IPS DF 19.7 (cell line): ENCODE results near the gene TNFRSF18.
"Not testable (repeated sequence)": the region's sequence is repeated elsewhere in the genome, so short reads cannot be mapped to it uniquely, and the experiment has no call there.

Source experiments
- DNase-seq: peaks from one replicate; pipeline ENCODE4 v3.0.0-alpha.2; 2013; ENCODE audit warnings: low read depth, low spot score

TNFRSF18 gene

DNA sequence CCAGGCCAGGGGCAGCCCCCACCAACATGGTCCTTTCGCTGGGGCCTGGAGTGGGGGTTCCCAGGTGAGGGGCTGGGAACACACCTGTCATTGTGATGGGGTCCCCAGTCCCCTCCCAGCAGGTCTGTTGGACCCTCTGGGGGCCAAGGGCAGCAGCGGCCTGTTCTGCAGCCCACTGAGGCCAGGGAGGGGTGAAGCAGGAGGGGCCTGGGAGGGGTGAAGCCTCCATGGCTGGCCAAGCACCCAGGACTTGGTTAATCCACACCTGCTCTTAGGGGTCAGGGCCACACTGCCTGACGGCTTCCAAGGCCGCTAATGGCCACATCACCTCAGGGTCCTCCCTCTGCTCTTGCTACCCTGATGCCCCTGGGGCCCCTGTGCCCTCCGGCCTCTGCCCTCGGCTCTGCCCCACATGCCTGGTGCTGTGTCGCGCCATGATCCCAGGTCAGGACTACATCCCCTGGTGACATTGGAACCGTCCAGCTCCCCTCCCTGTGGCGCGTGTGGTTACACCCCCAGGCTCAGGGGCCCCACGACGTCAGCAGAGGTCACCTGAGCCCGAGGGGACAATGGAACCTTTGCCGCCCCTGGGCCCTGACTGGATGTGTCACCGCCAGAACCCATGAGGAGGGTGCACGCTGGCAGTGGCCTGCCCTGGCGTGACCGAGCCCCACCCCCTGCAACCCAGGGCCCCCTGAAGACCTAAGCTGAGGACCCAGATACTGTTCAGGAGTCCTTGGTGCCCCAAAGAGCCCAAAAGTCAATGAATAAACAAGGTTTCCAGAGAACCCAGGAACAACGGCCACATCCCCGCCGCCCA is 7.0 kb downstream of the TNFRSF18 start:
- DNase-seq: no peak

DNA sequence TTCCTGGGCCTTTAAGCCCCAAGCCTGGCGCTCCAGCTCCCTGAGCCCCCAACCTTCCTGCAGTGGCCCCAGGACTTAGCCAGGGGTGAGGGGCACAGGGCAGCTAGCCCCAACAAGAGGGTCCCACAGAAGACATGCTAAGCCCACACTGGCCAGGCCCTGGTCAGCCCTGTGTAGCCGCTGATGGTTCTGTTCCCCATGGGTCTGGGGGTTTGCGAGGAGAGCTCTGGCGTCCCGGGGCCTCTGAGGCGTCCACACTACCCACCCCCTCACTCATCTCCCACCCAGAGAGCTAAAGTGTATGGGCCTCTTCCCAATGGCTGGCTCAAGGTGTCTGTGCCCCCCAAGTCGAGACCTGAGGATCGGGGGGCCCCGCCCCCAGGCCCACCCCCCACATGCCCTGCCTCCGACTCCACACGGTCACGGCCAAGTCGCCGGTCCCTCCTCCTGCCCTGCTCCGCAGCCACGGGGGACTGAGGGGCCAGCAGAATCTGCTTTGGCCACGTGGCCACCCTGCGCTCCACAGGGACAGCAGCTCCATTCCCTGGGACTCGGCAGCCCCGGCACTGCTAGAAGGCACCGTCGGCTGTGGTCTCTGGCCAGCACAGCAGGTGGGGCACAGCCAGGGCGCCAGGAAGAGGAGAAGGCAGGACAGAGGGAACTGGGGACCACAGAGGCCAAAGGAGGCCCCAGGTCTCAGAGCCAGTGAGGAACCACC is 7.8 kb downstream of the TNFRSF18 start:
- DNase-seq: no peak

DNA sequence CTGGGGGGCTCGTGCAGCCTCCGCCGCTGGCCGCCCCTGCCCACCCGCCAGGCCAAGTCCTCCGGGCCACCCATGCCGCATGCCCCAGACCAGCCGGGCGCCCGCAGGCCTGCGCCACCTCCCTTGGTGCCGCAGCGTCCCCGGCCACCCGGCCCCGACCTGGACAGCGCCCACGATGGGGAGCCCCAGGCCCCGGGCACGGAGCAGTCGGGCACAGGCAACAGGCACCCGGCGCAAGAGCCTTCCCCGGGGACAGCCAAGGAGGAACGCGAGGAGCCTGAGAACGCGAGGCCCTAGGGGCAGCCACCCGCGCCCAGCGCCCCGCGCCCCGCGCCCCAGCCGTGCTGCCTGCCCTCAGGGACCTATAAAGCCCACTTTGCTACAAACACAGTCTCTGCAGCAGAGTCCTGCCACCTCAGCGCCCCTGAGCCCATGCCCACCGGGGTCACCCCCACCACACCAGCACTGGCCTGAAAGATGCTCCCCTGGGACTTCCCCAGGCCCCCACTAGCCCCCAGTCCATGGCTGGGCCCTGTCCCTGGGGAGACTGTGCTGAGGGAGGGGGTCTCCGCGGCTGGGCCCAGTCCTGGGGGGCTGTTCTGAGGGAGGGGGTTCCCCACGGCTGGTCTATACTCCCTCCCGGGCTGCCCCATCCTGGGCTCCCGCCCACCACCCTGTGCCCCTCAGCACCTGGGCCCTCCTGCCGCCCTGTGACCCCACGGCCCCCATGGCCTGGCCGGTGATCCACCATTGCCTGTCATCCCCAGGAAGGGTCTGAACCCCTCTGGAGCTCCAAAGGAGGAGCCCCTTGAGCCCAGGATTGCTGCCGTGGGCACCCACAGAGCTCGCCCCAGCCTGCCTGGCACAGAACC is 8.6 kb downstream of the TNFRSF18 start:
- DNase-seq: no peak

DNA sequence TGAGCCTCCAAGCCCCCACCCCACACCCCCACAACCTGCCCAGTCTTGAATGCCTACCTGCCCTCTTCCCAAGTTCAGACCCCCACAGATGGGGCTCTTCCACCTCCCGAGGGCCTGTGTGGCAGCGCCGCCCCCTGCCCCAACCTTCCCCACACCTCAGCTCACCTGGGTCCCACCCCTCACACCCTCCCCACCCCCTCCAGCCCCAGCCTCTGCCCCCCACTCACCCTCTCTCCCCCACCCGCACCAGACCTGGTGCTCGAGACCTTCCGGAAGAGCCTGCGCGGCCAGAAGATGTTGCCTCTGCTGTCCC is 9.2 kb downstream of the TNFRSF18 start:
- DNase-seq: no peak

DNA sequence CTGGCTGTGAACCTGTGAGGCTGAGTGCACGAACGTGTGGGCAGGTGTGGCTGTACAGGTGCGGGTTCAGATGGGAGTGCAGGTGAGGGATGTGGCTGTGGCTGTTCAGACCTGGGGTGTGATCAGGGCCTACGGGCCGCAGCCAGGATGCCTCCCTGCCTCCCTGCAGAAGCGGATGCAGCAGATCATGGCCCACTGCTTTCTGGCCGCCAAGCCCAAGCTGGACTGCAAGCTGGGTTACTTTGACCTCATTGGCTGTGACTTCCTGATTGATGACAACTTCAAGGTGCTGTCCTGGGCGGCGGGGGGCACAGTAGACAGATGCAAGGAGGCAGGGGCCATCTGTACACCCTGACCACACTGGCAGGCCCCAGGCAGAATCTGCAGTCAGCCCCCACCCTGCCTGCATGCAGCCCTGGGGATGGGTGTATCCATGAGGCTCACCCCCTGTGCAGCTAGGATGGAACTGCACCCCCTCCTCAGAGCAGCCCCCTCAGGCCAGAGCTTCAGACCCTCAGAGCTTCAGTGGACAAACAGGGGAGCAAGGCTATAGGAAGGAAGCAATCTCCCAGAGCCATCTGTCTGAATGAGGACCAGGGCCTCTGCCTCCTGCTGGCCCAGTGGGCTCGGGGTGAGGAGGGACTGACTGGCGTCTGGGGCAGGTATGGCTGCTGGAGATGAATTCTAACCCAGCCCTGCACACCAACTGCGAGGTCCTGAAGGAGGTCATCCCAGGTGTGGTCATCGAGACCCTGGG is 9.8 kb downstream of the TNFRSF18 start:
- no peak for DNase-seq

DNA sequence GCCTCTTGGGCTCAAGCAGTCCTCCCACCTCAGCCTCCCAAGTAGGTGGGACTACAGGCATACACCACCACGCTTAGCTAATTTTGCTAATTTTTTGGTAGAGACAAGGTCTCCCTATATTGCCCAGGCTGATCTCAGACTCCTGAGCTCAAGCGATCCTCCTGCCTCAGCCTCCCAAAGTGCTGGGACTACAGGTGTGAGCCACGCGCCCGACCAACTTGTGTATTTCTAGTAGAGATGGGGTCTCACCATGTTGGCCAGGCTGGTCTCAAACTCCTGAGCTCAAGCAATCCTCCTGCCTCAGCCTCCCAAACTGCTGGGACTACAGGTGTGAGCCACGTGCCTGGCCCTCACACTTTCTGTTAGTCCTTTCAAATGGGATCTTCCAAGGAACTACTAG is 10.7 kb downstream of the TNFRSF18 start:
- not testable (repeated sequence) for DNase-seq

DNA sequence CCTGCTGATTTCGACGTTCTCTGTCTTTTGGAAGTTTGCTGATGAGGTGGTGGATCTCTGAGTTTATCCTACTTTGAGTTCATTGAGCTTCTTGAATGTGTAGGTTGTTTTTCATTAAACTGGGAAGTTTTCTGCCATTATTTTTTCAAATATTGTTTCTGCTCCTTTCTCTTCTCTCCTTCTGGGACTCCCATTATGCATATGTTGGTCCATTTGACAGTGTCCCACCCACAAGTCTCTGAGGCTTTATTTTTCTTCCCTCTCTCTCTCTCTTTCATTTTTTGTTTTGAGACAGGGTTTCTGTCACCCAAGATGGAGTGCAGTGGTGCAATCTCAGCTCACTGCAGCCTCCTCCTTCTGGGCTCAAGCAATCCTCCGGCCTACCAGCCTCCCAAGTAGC is 11.7 kb downstream of the TNFRSF18 start:
- no peak for DNase-seq

DNA sequence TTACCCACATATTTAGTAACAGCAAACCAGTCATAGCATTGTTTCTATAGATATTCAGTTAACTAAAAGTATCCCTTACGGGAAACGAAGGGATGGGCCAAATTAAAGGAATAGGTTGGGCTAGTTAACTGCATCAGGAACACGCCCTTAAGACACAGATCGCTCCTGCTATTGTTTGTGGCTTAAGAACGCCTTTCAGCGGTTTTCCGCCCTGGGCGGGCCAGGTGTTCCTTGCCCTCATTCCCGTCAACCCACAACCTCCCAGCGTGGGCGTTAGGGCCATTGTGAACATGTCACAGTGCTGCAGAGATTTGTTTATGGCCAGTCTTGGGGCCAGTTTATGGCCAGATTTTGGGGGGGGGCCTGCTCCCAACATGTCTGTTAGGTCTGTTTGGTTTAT is 14.7 kb downstream of the TNFRSF18 start:
- DNase-seq: no peak

DNA sequence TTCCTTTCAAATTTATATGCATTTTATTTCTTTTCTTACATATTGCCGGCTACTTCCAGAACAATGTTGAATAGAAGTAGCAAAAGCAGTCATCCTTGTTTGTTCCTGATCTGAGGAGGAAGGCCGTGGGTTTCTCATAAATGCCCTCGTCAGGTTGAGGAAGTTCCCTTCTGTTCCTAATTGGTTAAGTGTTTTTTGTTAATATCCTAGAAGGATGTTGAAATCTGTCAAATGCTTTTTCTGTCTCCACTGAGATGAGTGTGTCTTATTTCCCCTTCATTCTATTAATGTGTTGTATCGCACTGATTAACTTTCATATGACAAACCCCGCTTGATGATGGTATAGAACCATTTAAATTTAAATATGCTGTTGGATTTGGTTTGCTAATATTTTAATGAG is 17.3 kb downstream of the TNFRSF18 start:
- DNase-seq: no peak

DNA sequence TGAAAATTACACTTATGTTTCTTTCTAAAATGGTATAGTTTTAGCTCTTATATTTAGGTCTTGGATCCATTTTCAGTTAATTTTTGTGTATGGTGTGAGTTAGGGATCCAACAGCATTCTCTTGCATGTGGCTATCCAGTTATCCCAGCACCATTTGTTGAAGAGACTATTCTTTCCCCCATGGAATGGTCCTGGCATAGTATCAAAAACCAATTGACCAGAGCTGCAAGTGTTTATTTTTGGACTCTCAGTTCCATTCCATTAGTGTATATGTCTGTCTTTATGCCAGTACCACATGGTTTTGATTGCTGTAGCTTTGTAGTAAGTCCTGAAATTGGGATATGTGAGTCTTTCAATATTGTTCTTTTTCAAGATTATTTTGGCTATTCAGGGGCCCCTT is 18.5 kb downstream of the TNFRSF18 start:
- no peak for DNase-seq

DNA sequence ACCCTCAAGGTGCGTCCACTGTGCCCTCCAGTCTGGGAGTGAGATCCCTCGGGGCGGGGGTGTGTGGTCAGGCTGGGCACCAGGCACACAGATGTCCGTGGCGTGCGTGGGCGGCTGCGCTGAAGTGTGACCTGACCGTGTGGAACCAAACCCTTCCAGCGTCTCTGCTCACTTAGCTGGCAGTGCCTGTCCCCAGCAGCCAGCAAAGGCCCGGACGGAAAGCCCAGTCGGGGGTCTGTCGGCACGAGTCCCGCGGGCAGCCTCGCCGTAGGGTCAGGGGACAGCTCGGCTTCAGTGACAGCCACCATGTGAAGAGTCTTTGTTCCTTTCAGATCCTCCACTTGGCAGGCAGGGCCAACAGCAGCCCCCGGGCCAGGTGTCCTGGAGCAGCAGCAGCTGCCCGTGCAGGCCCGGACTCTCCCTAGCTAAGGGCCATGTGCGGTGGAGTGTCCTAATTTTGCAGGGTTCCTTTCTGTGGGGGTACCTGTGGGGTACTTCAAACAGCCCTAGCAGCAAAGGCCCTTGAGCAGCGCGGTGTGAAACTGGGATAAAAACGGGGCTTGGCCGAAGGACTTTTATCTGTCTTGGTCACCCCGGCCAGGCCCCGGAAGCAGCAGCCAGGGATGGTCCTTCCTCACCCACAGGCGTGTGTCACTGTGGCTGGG is 21.2 kb downstream of the TNFRSF18 start:
- no peak for DNase-seq

DNA sequence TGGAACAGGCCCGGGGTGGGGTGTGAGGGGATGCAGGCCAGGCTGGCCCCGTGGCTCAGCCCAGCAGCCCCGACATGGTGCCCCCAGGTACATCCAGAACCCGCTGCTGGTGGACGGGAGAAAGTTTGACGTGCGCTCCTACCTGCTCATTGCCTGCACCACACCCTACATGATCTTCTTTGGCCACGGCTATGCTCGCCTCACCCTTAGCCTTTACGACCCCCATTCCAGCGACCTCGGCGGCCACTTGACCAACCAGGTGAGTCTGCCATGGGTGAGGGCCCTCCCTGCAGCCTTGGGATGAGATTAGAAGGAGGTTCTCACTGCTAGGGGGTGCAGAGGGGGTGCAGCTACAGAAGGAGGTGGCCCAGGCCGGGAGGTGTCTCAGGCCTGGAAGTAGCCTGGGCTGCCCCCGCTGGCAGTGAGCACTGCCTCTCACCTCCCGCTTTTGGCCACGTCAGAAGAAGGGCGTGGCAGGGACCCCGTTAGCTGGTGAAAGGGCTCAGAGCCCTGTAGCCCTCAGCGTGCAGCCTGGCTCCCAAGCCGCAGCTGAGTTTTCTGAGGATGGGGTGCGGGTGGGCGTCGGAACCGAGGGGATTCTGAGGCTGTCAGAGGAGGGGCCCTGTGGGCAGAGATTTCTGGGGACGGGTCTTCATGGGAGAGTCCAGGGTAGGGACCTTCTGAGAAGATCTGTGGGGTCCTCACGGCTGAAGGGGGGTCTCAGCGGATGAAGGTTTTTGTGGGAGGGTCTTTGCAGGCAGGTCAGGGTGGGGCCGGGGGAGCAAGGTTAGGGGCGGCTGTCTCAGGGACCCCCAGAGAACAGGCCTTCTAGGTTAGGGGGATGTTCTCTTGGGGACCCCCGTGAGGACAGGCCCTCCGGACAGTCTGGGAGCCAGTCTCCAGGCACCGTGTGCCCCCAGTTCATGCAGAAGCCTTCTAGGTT is 22.3 kb downstream of the TNFRSF18 start:
- DNase-seq: no peak

DNA sequence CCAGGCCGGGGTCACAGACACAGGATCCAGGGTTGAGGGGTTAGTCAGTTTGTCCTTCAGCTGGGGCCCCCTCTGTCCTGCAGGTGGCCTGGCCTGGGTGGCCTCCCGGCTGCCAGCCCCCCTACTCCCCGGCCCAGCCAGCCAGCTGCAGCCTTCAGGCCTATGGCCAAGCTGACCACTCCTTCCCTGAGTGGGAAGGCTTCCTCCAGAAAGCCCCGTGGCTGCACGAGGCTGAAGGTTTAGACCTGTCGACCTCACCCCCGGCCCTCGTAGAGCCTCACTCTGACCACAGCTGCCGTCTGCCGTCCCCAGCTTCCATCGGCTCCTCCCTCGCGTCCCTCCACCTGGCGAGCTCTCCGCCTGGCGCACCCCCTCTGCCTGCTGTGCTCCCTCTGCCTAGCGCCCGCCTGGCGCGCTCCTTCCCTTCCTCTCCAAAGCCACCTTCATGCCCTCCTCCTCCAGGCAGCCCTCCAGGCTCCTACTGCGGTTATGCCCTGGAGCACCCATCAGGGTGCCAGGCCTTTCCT is 23.1 kb downstream of the TNFRSF18 start:
- no peak for DNase-seq

DNA sequence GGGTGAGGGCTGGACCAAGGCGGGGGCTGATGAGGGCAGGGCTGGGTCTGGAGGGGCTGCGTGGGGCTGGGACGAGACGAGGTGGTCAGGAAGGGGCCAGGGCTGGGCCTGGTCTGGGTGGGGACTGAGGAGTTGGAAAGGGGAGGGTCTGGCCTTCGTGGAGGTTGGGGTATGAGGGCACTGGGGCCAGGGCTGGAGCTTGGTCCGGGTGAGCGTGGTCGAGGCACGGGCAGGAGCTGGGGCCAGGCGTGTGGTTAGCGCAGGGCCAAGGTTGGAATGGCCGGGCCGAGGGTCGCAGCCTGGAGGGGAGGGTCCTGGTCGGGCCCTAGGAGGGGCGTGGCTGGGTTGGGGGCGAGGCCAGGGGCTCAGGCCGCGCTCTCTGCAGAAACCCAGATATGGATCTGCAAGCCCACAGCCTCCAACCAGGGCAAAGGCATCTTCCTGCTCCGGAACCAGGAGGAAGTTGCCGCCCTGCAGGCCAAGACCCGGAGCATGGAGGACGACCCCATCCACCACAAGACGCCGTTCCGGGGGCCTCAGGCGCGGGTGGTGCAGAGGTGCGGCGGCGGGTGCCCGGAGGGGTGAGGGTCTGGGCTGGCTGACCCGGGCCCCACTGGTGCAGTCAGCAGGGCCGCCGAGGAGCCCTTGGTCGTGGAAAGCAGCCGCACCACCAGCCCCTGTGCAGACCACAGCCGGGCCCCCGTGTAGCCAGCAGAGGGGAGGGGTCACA is 23.7 kb downstream of the TNFRSF18 start:
- DNase-seq: no peak

DNA sequence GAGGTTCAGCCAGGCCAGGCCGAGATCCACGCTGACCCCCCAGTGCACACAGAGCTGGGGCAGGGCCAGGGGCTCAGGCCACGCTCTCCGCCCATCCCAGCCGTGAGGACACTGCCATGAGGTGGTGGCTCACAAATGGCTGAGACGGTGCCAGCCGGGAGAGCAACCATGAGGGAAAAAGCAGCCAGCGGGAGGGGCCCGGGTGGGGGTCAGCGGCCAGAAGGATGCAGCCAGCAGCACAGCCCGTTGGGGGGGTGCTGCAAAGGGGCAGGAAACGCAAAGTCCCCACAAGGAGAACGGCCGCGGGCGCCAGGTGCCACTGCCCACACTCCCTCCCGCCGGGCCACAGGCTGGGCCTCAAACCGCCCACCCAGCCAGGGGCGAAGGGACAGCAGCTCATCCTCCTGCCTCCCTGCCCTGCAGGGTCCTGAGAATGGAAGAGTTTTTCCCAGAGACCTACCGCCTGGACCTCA is 24.4 kb downstream of the TNFRSF18 start:
- DNase-seq: no peak

DNA sequence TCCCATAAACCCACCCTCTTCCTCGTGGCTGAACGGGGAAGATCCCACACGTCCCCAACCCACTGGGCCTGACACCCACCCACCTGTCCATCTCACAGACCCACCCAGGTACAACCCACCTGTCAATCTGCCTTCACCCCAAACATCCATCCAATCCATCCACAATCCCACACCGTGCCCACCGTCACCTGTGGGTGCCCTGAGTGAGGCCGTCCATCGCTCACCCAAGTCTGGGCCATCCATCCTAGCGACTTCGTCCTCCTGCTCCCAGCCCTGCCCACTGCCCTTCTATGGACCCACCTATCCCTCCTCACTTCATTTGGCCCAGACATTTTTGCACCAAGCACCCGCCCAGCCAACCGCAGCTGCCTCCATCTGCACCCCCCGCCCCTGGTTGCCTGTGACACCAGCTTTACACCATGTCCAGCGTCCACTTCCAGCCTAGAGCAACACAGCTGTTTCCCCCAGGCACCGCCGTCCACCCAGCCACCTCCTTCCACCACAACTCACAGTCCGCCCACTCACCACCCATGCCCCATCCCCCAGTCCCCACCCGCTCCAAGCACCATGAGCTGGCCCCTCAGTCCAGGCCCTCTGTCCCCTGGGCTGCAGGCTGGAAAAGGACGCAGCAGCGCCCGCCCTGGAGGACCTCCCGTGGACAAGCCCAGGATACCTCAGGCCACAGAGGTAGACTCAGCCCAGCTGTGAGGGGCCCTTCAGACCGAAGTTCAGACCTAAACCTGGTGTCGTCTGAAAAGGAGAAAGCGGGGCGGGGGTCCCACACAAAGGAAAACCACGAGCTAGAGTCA is 25.1 kb downstream of the TNFRSF18 start:
- no peak for DNase-seq

DNA sequence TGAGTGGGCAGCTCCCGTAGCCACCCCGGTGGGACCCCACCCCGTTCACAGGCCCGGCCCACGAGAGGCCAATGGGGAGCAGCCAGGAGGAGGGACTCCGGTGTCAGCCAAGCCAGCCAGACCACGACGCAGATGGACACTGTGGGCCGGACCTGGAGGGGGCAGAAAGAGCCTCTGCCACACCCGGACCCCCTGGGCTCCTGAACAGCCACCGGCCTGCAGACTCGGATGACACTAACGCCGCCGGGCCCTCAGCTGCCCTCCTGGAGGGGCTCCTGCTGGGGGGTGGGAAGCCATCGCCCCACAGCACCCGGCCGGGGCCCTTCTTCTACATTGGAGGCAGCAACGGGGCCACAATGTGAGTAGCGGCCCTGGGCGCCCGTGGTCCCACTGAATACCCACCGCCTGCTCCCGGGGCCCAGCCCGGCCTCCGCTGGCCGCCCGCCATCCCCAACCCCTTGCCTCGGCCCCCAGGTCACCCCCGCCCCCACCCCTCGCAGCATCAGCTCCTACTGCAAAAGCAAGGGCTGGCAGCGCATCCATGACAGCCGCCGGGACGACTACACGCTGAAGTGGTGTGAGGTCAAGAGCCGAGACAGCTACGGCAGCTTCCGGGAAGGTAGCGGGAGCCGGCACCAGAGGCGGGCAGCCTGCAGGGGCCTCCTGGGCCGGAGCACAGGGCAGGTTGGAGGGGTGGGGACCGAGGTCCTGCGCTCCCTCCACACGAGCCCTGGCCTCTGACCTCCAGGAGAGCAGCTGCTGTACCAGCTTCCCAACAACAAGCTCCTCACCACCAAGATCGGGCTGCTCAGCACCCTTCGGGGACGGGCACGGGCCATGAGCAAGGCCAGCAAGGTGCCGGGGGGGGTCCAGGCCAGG is 26.2 kb downstream of the TNFRSF18 start:
- no peak for DNase-seq
